Central memory CD8-positive, alpha-beta T cell (primary cell): Measurements from ENCODE around the gene CADM2.
"Not testable (repeated sequence)": the region's sequence is repeated elsewhere in the genome, so short reads cannot be mapped to it uniquely, and the experiment has no call there.

ENCODE experiments used
- ATAC-seq: fragments of 150-1000 bp; cut with Tn5 transposase; replicated peaks from 2 replicates; pipeline ENCODE4 v1.10.0; 2022; ENCODE audit warnings: mild to moderate bottlenecking, moderate FRiP score, moderate number of reproducible peaks; ENCODE audit not compliant: poor library complexity, severe bottlenecking; ENCODE audit errors: extremely low read depth
- DNase-seq, 2 donors: peaks; one replicate each; pipeline ENCODE4 v3.0.0; 2021; ENCODE audit warnings: low spot score in 2 of 2
- H3K27ac Mint-ChIP-seq: one replicate; pipeline ENCODE4 v1.8.0; 2022; ENCODE audit warnings: low read depth, mild to moderate bottlenecking, moderate library complexity, mixed read lengths
- H3K27me3 Mint-ChIP-seq: one replicate; pipeline ENCODE4 v1.8.0; 2022; ENCODE audit warnings: mixed read lengths
- H3K36me3 Mint-ChIP-seq: one replicate; pipeline ENCODE4 v1.8.0; 2022; ENCODE audit warnings: mild to moderate bottlenecking, moderate library complexity, mixed read lengths; ENCODE audit not compliant: insufficient read depth
- H3K4me1 Mint-ChIP-seq: one replicate; pipeline ENCODE4 v1.8.0; 2022; ENCODE audit warnings: mixed read lengths
- H3K4me3 Mint-ChIP-seq: one replicate; pipeline ENCODE4 v1.8.0; 2022; ENCODE audit warnings: mild to moderate bottlenecking, moderate library complexity, mixed read lengths
- H3K9me3 Mint-ChIP-seq: one replicate; pipeline ENCODE4 v1.8.0; 2022; ENCODE audit warnings: mixed read lengths

CADM2 gene

DNA sequence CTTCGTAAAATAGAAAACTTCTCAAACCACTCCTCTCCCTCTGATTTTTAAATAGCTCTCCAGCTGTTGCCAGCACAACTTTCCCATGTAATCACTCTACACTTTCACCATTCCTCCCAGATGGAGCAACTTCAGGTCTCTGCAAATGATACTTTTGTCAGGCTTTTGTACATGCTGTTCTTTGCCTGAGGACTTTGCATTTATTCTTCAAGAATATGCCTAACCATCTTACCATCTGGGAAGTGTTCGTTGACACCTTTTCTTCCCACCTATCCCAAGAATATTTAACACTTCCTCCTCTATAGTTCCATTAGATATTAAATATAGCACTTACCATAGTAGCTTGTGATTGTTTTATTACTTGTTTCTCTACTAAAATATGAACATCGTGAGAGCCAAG is 703.7 kb downstream of the CADM2 start:
- Mint-ChIP-seq H3K4me1 (no peaks in the 10 kb centered on the region), H3K9me3 (peaks cover 6% of the 10 kb centered on the region), H3K27ac (no peak overlapping the region), H3K27me3 (no peaks in the 10 kb centered on the region), H3K36me3 (peaks cover 1% of the 10 kb centered on the region), H3K4me3 (no peak overlapping the region)
- no peak for DNase-seq
- no peak for ATAC-seq

DNA sequence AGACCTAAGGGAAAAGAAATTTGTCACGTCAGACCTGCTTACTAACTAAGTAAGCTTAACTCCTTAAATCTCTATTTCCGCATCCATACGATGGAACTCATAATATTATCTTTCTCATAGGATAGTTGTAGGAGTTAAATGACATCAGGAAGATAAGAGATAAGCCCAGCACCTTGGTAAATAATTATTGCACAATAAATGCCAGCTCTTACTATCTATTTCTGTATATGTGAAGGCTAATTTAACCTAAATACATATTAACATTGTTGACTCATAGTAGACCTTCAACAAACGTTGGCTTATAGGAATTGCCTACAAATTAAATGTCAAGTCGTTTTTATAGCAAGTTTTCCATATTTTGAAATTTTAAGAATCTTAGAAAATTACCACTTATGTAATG is 709.0 kb downstream of the CADM2 start:
- Mint-ChIP-seq H3K4me1 (no peaks in the 10 kb centered on the region), H3K36me3 (peaks cover 1% of the 10 kb centered on the region), H3K9me3 (peaks cover 6% of the 10 kb centered on the region), H3K27ac (no peak overlapping the region), H3K27me3 (no peaks in the 10 kb centered on the region), H3K4me3 (no peak overlapping the region)
- ATAC-seq (no peak), DNase-seq (no peak)

DNA sequence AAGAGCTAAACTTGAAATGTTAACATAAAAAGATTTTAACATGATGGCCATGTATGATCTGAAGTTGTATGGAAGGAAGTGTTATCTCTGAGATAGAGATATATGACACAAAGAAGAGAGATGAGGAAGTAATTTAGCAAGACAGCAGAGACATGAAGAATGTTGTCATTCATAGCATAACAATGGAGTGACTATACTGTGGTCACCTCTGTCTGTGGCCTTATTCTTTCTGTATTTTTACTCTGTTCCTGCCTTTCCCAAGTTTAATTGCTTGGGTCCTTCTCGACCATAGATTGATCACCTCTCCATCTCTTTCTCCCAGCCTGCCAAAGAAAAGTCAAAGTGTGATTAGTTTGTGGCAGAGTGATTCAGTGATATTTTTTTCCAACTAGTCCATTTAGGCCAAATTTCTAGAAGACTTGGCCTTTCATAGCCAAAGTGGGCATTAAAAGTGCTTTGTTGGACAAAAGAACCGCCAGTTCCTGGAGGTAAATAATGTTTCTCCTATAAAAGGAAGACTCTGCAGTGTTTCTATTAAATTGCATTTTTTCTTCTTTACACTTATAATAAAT is 711.9 kb downstream of the CADM2 start:
- no peak for DNase-seq
- H3K27me3 Mint-ChIP-seq: no peaks in the 10 kb centered on the region
- H3K36me3 Mint-ChIP-seq: peaks cover 1% of the 10 kb centered on the region
- H3K4me1 Mint-ChIP-seq: no peaks in the 10 kb centered on the region
- H3K9me3 Mint-ChIP-seq: peaks cover 12% of the 10 kb centered on the region
- H3K4me3 Mint-ChIP-seq: no peak overlapping the region
- ATAC-seq: no peak
- no peak overlapping the region for H3K27ac Mint-ChIP-seq

DNA sequence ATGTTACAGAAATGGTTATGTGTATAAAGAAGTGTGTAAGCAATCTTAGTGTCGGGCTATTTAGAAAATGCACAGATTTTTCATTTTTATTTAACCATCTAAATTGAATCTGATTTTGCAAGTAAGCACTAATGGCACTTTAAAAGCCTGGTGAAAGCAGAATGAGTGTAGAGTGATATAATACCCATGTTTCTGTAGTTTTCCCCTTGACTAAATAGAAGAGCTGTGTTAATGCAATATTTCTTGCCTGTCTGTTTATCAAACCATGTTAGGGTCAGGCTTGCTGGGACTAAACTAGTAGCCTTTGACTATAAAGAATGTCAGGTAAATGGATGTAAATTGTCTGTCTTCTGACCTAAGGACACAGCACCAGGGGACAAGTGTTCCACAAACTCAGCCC is 714.0 kb downstream of the CADM2 start:
- peaks cover 12% of the 10 kb centered on the region for H3K9me3 Mint-ChIP-seq
- DNase-seq: no peak
- no peaks in the 10 kb centered on the region for H3K4me1 Mint-ChIP-seq
- no peak overlapping the region for H3K4me3 Mint-ChIP-seq
- H3K27me3 Mint-ChIP-seq: no peaks in the 10 kb centered on the region
- H3K36me3 Mint-ChIP-seq: no peaks in the 10 kb centered on the region
- no peak for ATAC-seq
- H3K27ac Mint-ChIP-seq: no peak overlapping the region

DNA sequence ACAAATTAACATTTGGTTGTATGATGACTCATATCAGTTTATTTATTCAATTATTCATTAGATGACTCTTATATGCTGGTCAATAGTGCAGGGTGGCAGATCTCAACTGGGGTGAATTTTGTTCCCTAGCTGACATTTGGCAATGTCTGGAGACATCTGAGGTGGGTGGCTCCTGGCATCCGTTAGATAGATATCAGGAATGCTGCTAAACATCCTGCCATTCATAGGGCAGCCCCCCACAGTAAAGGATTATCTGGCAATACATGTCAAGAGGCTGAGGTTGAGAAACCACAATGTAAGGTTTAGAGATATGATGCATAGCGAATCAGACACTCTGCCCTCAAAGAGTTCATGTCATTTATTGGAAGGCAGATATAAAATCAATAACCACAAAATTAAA is 719.9 kb downstream of the CADM2 start:
- H3K27ac Mint-ChIP-seq: no peak overlapping the region
- no peaks in the 10 kb centered on the region for H3K27me3 Mint-ChIP-seq
- H3K9me3 Mint-ChIP-seq: peaks cover 10% of the 10 kb centered on the region
- ATAC-seq (no peak), DNase-seq (no peak)
- H3K4me1 Mint-ChIP-seq: no peaks in the 10 kb centered on the region
- H3K36me3 Mint-ChIP-seq: no peaks in the 10 kb centered on the region
- H3K4me3 Mint-ChIP-seq: no peak overlapping the region

DNA sequence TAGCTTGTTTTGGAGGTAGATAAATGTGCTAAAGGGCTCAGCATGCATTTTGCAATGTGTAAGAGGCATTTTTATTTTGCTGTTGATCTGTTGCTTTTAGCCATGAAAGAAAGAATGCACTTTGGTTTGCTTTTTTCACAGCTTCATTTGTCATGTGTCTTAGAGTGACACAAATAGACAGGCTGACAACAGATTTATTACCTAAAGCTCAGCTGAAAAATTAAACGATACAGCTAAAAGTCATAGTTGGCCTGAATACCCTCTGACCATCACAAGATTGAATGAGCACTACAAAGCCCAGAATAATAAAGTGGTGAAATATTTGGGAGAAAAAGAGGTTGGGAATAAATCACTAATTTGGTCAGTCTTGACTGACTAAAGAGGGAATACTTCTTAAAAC is 723.1 kb downstream of the CADM2 start:
- no peak overlapping the region for H3K27ac Mint-ChIP-seq
- H3K27me3 Mint-ChIP-seq: no peaks in the 10 kb centered on the region
- H3K9me3 Mint-ChIP-seq: peaks cover 16% of the 10 kb centered on the region
- no peak overlapping the region for H3K4me3 Mint-ChIP-seq
- ATAC-seq (no peak), DNase-seq (no peak)
- H3K4me1 Mint-ChIP-seq: no peaks in the 10 kb centered on the region
- no peaks in the 10 kb centered on the region for H3K36me3 Mint-ChIP-seq

DNA sequence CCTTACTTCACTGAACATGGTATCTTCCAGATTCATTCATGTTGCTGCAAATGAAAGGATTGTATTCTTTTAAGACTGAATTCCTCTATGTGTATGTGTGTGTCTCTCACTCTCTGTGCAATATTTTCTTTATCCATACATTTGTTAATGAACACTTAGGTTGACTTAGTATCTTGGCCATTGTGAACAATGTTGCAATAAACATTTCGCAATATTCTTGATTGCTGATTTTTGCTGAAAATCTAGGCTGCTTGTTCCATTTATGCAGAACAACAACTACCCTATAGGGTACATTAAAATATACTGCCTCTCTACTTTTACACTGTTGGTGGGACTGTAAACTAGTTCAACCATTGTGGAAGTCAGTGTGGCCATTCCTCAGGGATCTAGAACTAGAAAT is 732.4 kb downstream of the CADM2 start:
- ATAC-seq (no peak), DNase-seq (no peak)
- Mint-ChIP-seq H3K36me3 (no peaks in the 10 kb centered on the region), H3K4me3 (no peak overlapping the region), H3K9me3 (peaks cover 16% of the 10 kb centered on the region), H3K27me3 (no peaks in the 10 kb centered on the region), H3K27ac (no peak overlapping the region), H3K4me1 (no peaks in the 10 kb centered on the region)

DNA sequence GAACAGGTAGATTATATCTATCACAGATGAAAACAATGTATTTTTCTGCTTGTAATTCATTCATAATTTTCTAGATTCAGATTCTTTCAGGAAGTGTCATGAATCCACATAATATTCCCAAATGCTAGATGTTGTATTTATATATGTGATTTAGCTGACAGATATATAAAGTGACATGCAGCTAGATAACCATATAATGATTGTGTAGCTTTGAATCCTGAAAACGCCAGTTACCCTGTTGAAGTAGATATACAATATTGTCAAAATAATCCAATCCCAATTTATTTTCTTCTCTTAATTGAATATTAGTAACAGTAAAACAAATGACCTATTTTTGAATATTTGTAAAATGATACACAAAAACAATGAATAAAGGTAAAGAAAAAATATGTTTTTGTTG is 738.4 kb downstream of the CADM2 start:
- peaks cover 21% of the 10 kb centered on the region for H3K9me3 Mint-ChIP-seq
- no peaks in the 10 kb centered on the region for H3K4me1 Mint-ChIP-seq
- no peak overlapping the region for H3K4me3 Mint-ChIP-seq
- H3K27me3 Mint-ChIP-seq: no peaks in the 10 kb centered on the region
- no peak for DNase-seq
- no peak for ATAC-seq
- no peak overlapping the region for H3K27ac Mint-ChIP-seq
- H3K36me3 Mint-ChIP-seq: no peaks in the 10 kb centered on the region

DNA sequence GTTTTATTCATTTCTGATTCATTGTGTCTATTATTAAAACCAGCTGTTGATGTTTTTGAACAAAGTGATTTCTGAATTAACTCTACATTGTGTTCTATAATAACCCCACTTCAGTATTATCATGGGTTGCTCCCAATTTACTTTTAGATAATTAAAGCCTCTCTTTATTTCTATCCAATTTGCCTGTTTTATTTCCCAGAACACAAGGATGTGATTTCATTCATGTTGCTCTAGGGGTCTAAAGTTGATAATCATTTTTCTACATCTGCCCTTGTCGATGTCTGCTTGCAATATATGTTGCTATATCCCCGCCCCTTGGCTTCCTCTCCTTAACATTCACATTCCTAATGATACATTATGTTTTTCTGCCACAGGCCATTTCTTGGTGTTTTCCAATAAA is 747.3 kb downstream of the CADM2 start:
- ATAC-seq (no peak), DNase-seq (no peak)
- Mint-ChIP-seq H3K4me3 (no peak overlapping the region), H3K4me1 (no peaks in the 10 kb centered on the region), H3K27me3 (no peaks in the 10 kb centered on the region), H3K9me3 (peaks cover 15% of the 10 kb centered on the region), H3K36me3 (no peaks in the 10 kb centered on the region), H3K27ac (no peak overlapping the region)

DNA sequence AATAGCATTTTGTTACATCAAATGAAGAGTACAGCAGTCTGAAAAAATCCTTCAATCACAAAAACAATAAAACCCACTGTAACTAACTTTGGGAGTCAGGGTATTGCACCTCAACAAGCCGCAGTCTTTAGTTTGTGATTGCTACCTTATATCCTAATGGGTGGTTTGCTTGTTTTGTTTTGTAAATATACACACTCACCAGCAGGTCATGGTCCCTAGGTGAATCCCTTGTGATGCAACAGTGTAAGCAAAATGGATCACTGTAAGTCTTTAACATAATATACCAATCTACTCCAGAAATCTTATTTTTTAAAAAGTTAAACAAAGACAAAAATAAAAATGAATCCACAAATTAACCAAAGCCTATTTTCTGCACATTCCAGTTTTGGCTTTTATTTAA is 749.5 kb downstream of the CADM2 start:
- not testable (repeated sequence) for H3K27me3 Mint-ChIP-seq, H3K36me3 Mint-ChIP-seq, H3K4me3 Mint-ChIP-seq

DNA sequence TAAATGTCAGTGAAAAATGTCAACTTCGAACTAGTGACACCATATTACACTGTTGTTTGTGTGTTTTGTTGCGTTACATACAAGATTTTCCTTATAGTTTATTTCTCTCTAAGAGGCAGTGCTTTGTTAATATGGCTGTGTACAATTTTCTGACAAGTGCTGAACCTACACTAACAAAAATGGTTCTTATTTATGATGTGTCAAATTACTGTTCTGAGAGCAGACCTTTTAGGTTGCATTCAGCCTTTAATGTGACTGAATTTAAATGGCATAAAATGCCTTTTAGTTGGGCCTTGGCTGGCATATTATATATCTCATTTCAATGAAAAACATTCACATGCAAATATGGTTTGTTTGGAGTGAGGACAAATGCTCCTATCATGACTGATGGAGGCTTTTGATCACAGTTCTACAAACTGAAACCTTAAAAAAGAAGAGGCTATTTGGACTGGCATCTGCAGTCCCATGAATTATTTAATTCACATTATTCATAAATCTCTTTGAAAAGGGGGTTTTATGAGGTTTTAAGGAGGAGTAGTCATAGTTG is 750.6 kb downstream of the CADM2 start:
- Mint-ChIP-seq H3K36me3 (no peaks in the 10 kb centered on the region), H3K9me3 (peaks cover 6% of the 10 kb centered on the region), H3K27ac (no peak overlapping the region), H3K27me3 (no peaks in the 10 kb centered on the region), H3K4me3 (no peak overlapping the region), H3K4me1 (no peaks in the 10 kb centered on the region)
- ATAC-seq: no peak
- no peak for DNase-seq

More for the DNA sequence above, 749.5 kb downstream of the CADM2 start:
- not testable (repeated sequence) for DNase-seq, H3K27ac Mint-ChIP-seq, ATAC-seq, H3K4me1 Mint-ChIP-seq
- H3K9me3 Mint-ChIP-seq: peaks cover 14% of the 10 kb centered on the region

DNA sequence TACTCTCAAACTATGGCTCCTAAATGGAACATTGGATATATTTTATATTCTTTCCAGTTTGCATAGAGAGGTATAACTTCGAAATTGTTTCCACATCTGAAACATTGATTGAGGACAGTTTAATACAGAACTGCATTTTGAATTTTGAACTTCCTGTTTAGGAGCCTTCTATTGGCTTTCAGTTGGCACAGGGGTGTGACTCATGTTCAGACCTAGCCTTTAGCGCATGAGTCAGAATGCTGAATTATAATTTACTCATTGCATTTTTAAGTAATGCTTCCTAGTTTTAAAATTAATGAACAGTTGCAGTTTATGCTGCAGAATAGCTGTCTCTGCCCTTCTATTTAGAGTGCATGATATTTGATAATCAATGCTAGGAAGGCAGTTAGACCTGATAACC is 751.7 kb downstream of the CADM2 start:
- DNase-seq (no peak), ATAC-seq (no peak)
- Mint-ChIP-seq H3K4me3 (no peak overlapping the region), H3K27me3 (no peaks in the 10 kb centered on the region), H3K9me3 (peaks cover 10% of the 10 kb centered on the region), H3K27ac (no peak overlapping the region), H3K4me1 (no peaks in the 10 kb centered on the region), H3K36me3 (no peaks in the 10 kb centered on the region)

DNA sequence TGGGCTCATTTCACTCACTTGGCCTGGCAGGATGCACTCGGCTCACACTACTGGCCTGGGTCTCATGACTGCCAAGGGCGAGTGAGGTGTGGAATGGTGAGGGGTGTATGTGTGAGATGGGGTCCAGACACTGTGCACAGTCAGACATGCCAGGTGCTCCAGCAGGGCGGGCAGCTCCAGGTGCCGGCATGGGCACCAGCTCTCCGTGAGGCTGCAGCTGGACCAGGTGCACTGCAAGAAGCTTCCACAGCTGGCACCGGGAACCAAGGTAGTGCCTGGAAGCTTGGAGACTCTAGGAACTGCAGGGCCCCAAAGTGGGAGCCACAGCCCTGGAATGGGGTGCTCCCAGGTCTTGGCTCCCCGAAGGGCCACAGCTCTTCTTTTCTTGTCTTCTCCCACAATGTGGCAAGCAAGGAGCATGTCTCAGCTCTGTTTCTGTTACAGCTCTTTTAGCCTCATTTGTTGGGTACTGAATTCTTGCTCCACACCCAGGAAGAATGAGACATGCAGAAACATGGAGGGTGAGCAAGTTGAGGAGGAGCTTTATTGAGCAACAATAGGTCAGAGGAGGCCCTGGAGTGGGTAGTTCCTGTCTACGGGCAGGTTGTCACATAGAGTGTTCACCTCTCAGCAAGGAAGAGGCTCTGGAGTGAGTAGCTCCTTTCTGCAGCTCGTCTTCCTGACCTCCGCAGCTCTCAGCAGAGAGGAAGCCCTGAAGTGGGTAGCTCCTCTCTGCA is 762.8 kb downstream of the CADM2 start:
- no peaks in the 10 kb centered on the region for H3K27me3 Mint-ChIP-seq
- H3K4me1 Mint-ChIP-seq: no peaks in the 10 kb centered on the region
- no peak overlapping the region for H3K4me3 Mint-ChIP-seq
- H3K36me3 Mint-ChIP-seq: no peaks in the 10 kb centered on the region
- ATAC-seq: no peak
- no peak overlapping the region for H3K27ac Mint-ChIP-seq
- no peak for DNase-seq
- H3K9me3 Mint-ChIP-seq: peaks cover 7% of the 10 kb centered on the region
